ENCODE measurements around the gene TET2.

The TET2 gene

DNA sequence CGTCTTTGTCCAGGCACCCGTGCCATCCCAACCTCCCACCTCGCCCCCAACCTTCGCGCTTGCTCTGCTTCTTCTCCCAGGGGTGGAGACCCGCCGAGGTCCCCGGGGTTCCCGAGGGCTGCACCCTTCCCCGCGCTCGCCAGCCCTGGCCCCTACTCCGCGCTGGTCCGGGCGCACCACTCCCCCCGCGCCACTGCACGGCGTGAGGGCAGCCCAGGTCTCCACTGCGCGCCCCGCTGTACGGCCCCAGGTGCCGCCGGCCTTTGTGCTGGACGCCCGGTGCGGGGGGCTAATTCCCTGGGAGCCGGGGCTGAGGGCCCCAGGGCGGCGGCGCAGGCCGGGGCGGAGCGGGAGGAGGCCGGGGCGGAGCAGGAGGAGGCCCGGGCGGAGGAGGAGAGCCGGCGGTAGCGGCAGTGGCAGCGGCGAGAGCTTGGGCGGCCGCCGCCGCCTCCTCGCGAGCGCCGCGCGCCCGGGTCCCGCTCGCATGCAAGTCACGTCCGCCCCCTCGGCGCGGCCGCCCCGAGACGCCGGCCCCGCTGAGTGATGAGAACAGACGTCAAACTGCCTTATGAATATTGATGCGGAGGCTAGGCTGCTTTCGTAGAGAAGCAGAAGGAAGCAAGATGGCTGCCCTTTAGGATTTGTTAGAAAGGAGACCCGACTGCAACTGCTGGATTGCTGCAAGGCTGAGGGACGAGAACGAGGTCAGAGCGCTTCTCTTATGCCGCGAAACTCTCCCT is at the start of gene TET2:
TET2 (plus strand) TSS at position 601 of the 740 bp plus-strand sequence. CDS start 87,067 bp downstream, outside the sequence.
- in situ Hi-C loops (cut with MboI; ENCODE audit: low sequenced_read_pairs): loop anchor here (25.0 kb wide), 1 partner anchor 316 kb away; the partner anchor contains the start of gene PPA2

DNA sequence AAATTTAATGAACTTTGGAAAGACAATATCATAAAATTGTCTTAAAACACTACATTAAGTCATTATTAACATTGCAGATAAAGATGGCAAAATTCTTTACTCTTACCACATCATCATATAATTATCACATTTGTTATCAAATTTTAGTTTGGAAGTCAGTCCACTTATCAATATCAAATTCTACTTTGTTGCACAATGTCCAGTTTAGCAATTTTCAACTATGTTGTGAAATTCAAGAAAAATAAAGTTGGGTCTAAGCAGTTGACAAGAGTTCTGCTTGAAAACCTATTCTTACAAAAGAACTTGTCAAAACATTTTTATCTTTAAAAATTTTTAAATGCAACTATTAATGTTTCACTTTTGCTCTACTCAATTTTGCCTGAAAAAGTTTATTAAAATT is 44.7 kb upstream of the TET2 start:
- in situ Hi-C loops (cut with MboI; ENCODE audit: low sequenced_read_pairs): no loop called here

DNA sequence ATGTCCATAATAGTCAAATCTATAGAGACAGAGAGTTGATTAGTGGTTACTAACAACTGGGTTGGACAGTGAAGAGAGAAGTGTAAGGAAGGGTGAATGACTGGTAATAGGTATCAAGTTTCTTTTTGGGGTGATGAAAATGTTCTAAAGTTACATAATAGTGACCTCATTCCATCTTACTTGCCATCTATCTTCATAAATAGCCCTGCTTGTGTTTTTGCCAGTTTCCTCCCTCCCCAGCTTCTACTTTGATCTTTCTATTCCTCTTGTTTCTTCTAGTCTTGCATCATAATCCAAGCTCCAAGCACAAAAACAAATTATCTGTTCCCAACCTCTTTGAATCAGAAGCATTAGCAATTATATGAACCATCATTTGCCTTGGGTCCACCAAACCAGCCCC is 40.2 kb upstream of the TET2 start:
- in situ Hi-C loops (cut with MboI; ENCODE audit: low sequenced_read_pairs): no loop called here

DNA sequence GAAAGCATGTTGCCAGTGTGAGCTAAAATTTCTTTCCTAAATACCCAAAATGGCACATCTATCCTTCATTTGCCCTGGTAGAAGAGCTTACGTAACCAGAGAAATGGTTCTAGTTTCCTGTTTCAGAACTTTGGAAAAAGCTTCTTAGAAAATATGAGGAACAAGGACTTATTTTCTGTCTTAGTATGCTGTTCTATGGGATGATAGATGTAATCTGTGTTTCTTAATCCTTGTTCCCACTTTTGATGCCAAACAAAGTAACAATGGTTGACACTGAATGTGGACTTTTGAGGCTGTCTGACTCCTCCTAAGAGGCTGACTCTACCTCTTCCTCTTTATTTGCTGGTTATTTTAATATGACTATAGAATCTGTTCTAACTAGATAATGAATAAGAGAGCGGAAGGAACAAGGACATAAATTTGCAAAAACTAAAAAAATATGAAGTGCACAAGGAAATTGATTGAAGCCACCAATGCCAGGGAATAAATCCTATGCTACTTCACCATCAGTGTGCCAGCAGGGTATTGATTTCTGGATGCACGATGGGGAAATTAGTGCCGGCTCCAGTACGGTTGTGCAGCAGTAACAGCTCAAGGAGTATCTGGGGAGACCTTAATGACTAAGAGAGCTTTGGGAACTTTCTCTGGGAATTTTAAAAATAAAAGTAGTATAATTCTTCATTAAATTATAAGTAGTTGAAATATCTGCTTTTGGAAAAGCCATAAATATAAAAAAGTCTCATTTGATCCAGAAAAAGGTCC is 39.4 kb upstream of the TET2 start:
- in situ Hi-C loops (cut with MboI; ENCODE audit: low sequenced_read_pairs): no loop called here

DNA sequence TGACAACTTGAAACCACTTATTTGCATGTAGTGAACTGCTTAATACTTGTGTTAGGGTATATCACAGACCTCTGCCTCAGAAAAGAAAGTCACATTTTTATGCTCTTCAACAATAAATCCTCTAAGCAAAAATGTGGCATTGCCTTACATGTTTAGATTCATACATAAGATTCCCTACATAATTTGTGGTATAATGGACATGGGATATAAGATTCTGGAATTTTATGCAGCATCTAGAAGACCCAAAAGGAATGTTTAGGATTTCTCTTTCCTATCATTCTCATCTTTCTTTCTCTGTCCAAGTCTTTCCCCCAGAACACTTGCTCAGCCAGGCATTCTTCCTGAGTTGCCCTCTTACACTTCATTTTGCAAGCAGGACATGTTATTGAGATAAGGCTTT is 37.7 kb upstream of the TET2 start:
- in situ Hi-C loops (cut with MboI; ENCODE audit: low sequenced_read_pairs): no loop called here

DNA sequence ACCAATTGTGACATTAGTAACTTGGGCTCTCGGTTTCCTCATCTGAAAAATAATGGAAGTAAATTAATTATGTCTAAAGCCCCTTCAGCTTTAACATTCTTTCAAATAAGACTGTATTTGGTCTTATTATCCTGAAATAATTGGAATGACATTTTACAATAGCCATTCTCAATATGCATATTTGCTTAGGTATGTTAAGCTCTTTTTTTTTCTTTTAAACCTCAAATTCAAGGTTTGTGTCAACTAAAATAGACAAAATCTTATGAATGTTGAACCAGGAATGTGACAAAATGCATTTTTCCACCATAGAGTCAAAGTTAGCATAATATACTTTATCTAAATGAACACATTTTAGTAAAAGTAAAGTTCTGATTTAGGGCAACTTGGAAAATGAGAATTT is 34.4 kb upstream of the TET2 start:
- in situ Hi-C loops (cut with MboI; ENCODE audit: low sequenced_read_pairs): no loop called here

DNA sequence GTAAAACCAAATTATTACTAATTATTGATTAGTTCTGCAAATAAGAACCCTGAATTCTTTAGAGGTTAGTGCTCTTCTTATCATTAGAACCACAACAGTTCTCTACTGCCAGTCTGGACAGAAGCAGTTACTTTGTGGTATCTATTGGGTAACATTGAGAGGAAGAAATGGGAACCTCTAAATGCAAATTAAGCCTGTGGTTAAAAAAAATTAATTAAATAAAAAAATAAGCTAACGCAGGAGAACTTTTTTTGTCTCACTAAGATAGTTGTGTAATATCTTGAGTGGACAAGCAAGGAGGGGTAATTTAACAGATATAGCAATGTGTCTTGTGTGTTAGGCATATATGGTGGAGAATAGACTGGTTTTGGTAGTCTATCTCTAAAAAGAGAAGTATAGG is 32.9 kb upstream of the TET2 start:
- in situ Hi-C loops (cut with MboI; ENCODE audit: low sequenced_read_pairs): no loop called here

DNA sequence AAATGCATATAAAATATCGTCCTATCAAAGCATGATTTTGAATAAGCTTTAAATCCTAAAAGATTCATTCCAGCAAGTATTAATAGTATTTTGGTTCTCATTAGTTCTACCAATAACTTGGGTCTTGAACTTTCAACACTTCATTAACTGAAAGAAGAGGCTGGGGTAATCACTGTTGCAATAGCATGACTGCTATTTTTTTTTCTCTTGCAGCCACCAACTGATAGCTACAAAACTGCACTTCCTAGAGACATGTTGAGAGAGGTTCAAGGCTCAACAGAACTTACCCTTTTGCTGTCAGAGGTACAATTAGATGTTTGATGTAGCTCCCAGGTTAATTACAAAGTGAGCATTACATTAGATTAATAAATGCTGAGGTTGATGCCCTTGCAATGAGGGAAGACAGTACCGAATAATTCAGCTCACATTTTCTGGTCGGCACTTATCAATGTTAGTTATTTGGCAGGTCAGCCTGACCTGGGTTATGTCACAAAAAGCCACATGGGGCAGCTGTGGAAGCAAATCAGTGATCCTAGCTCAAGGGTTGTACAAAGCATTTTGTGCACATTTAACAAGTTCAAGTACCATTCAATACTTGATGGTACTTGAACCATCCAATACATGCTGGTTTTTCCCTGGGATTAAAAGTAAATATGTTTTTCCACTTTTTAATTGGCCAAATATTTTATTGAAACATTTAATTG is 29.9 kb upstream of the TET2 start:
- in situ Hi-C loops (cut with MboI; ENCODE audit: low sequenced_read_pairs): no loop called here

DNA sequence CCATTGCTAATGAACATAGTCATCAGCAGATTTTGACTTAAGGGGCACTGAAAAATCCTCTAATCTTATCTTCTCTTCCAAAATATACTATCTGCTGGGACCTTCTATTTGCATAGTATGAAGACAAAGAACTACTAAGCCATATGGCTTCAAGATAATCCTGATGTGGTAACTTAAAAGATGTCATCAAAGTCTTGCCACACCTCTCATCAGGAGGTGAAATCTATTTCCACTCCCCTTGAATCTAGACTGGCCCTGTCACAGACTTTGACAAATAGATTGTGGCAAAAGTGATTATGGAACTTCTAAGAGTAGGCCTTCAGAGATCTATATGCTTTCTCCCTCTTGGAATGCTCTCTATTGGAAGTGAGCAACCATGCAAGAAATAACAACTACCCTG is 27.3 kb upstream of the TET2 start:
- in situ Hi-C loops (cut with MboI; ENCODE audit: low sequenced_read_pairs): no loop called here

DNA sequence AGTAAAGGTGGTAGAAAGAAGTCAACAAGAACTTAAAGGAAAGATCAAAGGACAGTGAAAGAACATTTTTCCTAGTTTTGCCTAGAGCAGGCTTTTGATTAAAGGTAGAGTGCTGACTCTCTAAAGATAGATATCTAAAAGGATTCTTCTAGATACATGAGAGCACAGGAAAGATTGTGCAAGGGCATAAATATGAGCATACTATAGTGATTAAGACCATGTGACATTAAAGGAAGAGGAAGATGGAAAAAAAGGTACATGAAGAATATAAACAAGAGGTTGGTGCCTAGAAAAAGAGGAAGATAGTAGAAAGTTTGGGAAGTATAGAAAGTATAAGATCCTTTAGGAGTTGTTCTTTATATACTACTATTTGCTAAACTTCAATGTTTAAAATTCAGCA is 26.1 kb upstream of the TET2 start:
- in situ Hi-C loops (cut with MboI; ENCODE audit: low sequenced_read_pairs): no loop called here

DNA sequence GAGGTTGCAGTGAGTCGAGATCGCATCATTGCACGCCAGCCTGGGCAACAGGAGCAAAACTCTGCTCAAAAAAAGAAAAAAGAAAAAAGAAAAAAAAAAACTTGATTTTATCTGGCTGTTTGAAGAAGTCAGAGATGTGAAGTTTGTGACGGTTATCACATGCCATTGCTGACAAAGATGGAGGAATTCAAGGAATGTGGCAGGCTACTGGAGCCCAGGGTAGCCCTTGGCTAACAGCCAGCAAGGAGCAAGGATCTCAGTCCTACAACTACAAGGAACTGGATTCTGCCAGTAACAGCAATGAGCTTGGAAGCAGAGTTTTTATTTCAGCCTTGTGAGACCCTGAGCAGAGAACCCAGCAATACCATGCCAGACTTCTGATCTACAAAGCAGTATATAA is 24.3 kb upstream of the TET2 start:
- in situ Hi-C loops (cut with MboI; ENCODE audit: low sequenced_read_pairs): no loop called here

DNA sequence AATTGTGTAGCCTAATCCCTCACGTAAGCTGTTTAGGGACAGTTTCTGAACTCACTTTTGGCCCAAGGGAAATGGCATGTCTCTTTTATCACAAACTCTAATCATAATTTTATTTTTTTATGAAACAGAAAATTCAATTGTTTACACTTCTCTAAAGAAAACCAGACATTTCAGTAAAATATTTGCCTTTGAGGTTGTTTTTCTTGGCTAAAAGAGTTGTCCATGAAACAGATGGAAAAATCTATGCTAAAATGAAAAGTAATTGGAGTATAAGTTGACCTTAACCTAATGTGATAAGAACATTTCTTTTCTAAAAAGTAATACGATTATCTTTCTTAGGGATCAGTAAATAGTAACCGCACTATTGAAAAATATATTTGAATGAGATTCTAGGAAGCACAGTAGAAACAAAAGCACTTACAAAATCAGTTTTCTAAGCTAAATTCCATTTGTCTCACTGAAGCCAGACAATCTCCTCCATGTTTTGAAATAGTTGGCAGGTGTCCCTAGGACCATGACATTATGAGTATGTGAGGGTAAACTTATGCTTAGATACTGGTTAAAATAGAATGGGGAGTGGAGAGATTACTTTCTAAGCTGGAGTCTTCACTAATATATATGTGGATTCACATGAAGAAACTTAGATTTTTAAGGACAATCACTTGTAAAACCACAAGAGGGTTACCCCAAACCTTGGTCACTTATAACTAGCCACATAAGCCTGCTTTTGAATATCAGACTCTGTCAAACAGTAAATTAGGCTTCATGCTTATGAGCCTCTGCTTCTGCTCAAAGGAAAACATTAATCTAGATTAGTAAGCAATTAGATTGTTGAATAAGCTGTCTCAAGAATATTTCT is 20.1 kb upstream of the TET2 start:
- in situ Hi-C loops (cut with MboI; ENCODE audit: low sequenced_read_pairs): loop anchor here (25.0 kb wide), 1 partner anchor 336 kb away; the partner anchor contains the start of gene PPA2

DNA sequence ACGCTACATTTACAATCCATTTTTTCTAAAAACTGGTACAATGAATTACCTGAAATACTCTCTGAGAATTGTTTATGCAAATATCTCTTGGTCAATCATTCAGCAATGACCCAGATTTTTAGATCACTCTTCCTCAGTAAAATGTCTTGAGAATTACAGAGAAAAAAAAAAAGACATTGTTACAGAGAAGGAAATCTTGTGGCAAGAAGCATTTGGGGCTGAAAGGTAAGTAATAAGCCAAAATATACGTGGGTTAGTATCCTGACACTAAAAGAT is 19.6 kb upstream of the TET2 start:
- in situ Hi-C loops (cut with MboI; ENCODE audit: low sequenced_read_pairs): loop anchor here (25.0 kb wide), 1 partner anchor 335 kb away; the partner anchor contains the start of gene PPA2

DNA sequence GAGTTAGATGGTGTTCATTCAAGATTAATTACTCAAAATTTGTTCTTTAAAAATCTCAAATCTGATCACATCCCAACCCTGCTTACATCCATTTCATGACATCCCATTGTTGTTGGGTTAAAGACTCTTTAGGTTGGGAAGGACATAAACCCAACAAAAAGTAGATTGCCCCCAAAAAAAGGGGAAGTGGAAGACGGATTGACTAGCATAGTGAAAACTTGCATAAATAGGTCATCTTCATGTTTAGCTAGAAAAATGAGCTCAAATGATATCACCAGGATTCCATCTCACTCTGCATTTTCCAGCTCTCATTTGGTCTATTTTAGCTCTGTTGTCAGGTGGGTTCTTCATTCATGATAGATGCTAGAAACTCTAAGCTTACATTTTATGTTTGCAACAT is 18.5 kb upstream of the TET2 start:
- in situ Hi-C loops (cut with MboI; ENCODE audit: low sequenced_read_pairs): loop anchor here (25.0 kb wide), 1 partner anchor 334 kb away; the partner anchor contains the start of gene PPA2

DNA sequence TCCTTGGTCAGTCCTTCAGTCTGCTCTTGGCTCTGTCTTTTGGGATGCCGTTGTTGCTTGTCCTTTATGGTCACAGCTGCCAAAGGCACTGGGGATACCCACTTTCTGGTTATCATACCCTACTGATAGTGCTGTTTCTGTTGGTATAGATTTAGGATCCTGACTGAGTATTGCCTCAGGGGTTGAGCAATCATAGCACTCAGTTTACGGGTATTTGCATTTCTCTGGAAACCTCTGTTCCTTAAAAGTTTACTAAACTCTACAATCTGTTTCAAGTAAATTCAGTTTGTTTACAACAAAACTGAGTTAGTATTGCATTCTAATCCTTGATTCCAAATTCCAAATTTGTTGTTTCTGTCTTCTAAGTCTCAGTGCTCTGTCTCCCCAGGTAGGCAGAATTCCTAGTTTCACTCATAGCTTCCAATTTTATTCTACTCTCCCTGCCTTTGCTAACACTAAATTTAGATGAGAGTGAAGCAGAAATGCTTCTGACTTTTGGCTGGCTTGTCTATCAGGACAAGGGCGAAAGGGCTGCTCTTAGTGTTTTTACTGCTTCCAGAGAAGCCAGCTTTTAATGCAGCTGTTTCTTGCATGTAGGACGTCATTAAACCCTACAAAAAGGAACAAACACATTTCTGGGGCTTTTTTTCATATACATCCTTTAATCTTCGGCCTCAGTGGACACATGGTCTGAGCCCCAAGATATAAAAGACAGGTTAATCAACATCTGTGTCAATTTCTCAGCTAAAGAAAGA is 17.2 kb upstream of the TET2 start:
- in situ Hi-C loops (cut with MboI; ENCODE audit: low sequenced_read_pairs): loop anchor here (25.0 kb wide), 1 partner anchor 333 kb away; the partner anchor contains the start of gene PPA2

DNA sequence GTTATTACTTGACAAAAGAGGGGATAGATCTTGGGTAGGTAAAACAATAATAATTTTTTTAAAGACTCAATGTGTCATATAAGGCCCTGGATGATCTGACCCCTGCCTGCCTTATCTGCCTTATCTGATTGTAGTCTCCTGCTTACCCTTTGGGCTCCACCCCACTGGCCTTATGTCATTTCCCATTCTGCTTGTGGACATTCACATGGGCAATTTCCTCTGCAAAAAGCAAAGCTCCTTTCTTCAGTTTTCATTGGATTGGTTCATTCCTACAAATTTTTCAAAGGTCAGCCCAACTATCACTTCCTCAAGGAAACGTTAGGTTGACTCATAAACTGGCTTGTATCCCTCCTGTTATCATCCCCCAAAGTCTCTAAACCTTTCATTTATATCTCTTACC is 15.7 kb upstream of the TET2 start:
- in situ Hi-C loops (cut with MboI; ENCODE audit: low sequenced_read_pairs): loop anchor here (25.0 kb wide), 1 partner anchor 331 kb away; the partner anchor contains the start of gene PPA2

DNA sequence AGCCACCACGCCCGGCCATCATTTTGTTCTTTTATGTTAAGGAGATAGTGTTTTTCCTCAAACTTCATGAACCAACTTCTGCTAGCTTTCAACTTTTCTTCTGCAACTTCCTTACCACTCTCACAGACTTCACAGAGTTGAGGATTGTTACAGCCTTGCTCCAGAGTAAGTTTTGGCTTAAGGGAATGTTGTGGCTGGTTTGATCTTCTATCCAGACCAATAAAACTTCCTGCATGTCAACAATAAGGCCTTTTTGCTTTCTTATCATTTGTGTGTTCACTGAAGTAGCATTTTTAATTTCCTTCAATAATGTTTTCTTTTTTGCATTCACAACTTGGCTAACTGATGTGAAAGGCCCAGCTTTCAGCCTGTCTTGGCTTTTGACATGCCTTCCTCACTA is 12.7 kb upstream of the TET2 start:
- in situ Hi-C loops (cut with MboI; ENCODE audit: low sequenced_read_pairs): loop anchor here (25.0 kb wide), 1 partner anchor 328 kb away; the partner anchor contains the start of gene PPA2

DNA sequence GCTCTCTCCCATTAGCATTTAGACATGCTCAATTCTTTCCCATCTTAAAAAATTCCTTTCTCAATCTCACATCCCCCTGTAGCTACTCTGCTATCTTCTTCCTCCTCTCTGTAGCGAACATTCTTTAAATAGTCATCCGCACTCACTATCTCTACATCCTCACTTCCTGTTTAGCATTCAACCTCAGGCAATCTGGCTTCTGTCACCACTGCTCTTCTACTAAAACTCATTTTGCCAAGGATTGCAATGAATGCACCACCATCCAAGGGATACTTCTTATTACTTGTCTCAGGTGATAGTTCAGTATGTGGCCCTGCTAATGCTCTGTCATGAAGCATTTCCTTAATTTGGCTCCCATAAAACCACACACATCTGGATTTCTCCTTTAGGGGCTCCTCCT is 10.9 kb upstream of the TET2 start:
- in situ Hi-C loops (cut with MboI; ENCODE audit: low sequenced_read_pairs): loop anchor here (25.0 kb wide), 1 partner anchor 327 kb away; the partner anchor contains the start of gene PPA2

DNA sequence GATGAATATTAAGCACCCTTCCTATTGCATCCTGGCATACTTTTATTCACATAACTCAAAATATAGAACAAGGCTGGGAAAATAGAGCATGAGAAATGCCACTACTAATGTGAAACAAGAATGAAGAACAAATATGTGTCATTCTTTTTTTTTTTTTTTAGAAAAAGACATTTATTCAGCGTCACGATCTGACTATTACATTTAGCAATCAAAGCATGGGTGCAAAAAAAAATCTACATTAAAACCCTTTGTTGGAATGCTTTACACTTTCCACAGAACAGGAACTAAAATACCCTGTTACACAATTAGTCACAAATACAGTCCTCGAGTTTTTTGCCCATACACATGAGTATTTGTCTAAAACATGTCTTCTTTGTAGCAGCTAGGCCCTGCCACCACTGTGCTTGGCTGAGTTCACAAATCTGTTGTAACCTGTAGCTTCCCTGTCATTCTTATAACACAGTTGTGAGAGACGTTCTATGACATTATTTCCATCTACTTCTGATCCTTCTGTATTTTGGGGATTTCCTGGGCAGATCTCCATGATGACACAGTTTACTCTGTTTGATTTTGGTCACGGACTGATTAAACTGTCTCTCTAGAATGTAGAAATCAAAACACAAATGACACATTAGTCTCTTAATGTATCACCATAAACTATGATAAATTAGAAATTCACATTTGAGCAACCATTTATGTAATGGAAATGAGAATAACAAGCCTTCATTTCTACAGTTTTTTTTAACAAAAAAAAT is 9.4 kb upstream of the TET2 start:
- in situ Hi-C loops (cut with MboI; ENCODE audit: low sequenced_read_pairs): loop anchor here (25.0 kb wide), 1 partner anchor 325 kb away; the partner anchor contains the start of gene PPA2

Data from HL-60/S4 treated with phorbol 12-myristate 13-acetate at 8.2 ng/mL for 4 days and 3 days (cell line).